K562 (cell line): ENCODE results near the gene UBAC2. TPM values are rescaled to one million over a fixed set of nuclear protein-coding genes. Genes with fewer than 3 reads are reported as not detected.

Experiments used
- ATF3 ChIP-seq, 2 experiments: fragments of 450-650 bp in 1 of 2; sonication (generic) in 1 of 2; formaldehyde crosslinking in 1 of 2; IDR thresholded peaks in 1 of 2; conservative IDR thresholded peaks in 1 of 2; 2 replicates each; pipeline versions ENCODE4 v1.6.1 to v1.8.1; 2016 to 2023; ENCODE audit warnings: mild to moderate bottlenecking in 2 of 2, moderate library complexity in 2 of 2, inconsistent platforms in 1 of 2, missing genetic modification reagents in 1 of 2
- CBFA2T3 ChIP-seq: fragments of 450-650 bp; IDR thresholded peaks from 2 replicates; pipeline ENCODE4 v1.6.1; 2017
- EGR1 ChIP-seq: fragments of 450-650 bp; conservative IDR thresholded peaks from 2 replicates; pipeline ENCODE4 v1.6.1; 2017; ENCODE audit warnings: mild to moderate bottlenecking
- ELF1 ChIP-seq: fragments of 200-800 bp; sonication (Bioruptor generic); IDR thresholded peaks from 2 replicates; pipeline ENCODE4 v1.6.1; 2016; ENCODE audit warnings: missing genetic modification characterization, missing compliant biosample characterization
- FOXP1 ChIP-seq: sonication (generic); formaldehyde crosslinking; IDR thresholded peaks from 2 replicates; pipeline ENCODE4 v1.8.0; 2022; ENCODE audit warnings: mild to moderate bottlenecking, missing genetic modification reagents
- MTA1 ChIP-seq: fragments of 450-650 bp; IDR thresholded peaks from 2 replicates; pipeline ENCODE4 v1.6.1; 2017; ENCODE audit warnings: borderline replicate concordance
- PHB ChIP-seq: fragments of 250-450 bp; sonication (Bioruptor Pico); IDR thresholded peaks from 2 replicates; pipeline ENCODE4 v1.5.0; 2021
- TOE1 ChIP-seq, 2 experiments: fragments of 450-650 bp in 1 of 2; sonication (generic) in 1 of 2; formaldehyde crosslinking in 1 of 2; IDR thresholded peaks; 2 replicates each; pipeline versions ENCODE4 v1.7.1 to v1.8.0; 2016 to 2022; ENCODE audit warnings: borderline replicate concordance in 2 of 2, mild to moderate bottlenecking in 2 of 2, antibody characterized with exemption in 1 of 2, inconsistent platforms in 1 of 2, low read depth in 1 of 2, missing genetic modification reagents in 1 of 2, moderate library complexity in 1 of 2
- ZMIZ1 ChIP-seq, 2 experiments: fragments of 150-350 bp in 1 of 2; IDR thresholded peaks; 2 replicates each; pipeline ENCODE4 v1.6.1; 2012 to 2016; ENCODE audit warnings: low read depth in 2 of 2, low read length in 2 of 2, mild to moderate bottlenecking in 1 of 2, moderate library complexity in 1 of 2
- ZNF280B ChIP-seq: fragments of 250-450 bp; sonication (Bioruptor Pico); IDR thresholded peaks from 2 replicates; pipeline ENCODE4 v1.5.1; 2021; ENCODE audit warnings: mild to moderate bottlenecking
- ZNF395 ChIP-seq: fragments of 200-800 bp; sonication (Bioruptor generic); IDR thresholded peaks from 2 replicates; pipeline ENCODE4 v1.6.1; 2017; ENCODE audit warnings: missing genetic modification characterization, missing compliant biosample characterization
- polyA plus RNA-seq, 8 experiments: library from polyadenylated mRNA; depleted of rRNA in 4 of 8; stranded (reverse) in 5 of 8; unstranded in 3 of 8; fragments of >200 nt; fragmentation: Nextera tagmentation in 2 of 8; fragmentation: Illumina TruSeq in 1 of 8; extraction: Ambion mirVana in 2 of 8; extraction: Trizol in 1 of 8; gene quantifications; 2 replicates each; pipeline versions ENCODE4 v1.2.1 to v1.2.3, GENCODE V29; 2011 to 2014; ENCODE audit warnings: inconsistent platforms in 1 of 8, missing spikeins in 1 of 8
- total RNA-seq, 7 experiments: library from RNA; depleted of rRNA in 6 of 7; stranded (reverse); fragments of >200 nt in 6 of 7; fragmentation: Illumina TruSeq in 2 of 7; extraction: Trizol in 2 of 7; gene quantifications; 2 replicates each; pipeline versions ENCODE4 v1.2.1 to v1.2.3, GENCODE V29; 2011 to 2021; ENCODE audit warnings: low replicate concordance in 1 of 7

The UBAC2 gene
- total and polyA plus RNA-seq, 9 of the 15 experiments (the other 6 are each of a cell fraction or from before 2014, with no cell fraction given), result 6.0 to 84.1 (median 32.3) TPM

GRCh38 chr13:99307648-99308339 lies 107.1 kb downstream of the UBAC2 start (continued):
- TF ChIP-seq ATF3 (IDR thresholded peaks at IDR 0.05) (0 out of 2 replicates have a peak, but pooled peaks have one; percentile 27), ATF3 (CRISPR knock-in tag; conservative IDR thresholded peaks at IDR 0.05) (no peak), PHB (CRISPR knock-in tag) (no peak), EGR1 (peak; percentile 27; the same call in 1 of the 2 replicates), FOXP1 (CRISPR knock-in tag) (no peak), ELF1 (tag) (0 out of 2 replicates have a peak, but pooled peaks have one; percentile 21), ZNF280B (no peak), MTA1 (no peak), ZNF395 (no peak), CBFA2T3 (peak; percentile 50), ZMIZ1 (IDR thresholded peaks at IDR 0.05; ENCODE audit: low read depth in 2 of 2, low read length in 2 of 2) (no peak), TOE1 (IDR thresholded peaks at IDR 0.05; ENCODE audit: borderline replicate concordance) (no peak), TOE1 (CRISPR knock-in tag; IDR thresholded peaks at IDR 0.05; ENCODE audit: borderline replicate concordance, low read depth) (no peak)
